ENCODE measurements around the gene EPS8. TPM values are rescaled to one million over a fixed set of nuclear protein-coding genes. Genes with fewer than 3 reads are reported as not detected.
A peak's percentile ranks its signal among the peaks of the same experiment; 100 is the strongest.

Gene EPS8
- total RNA-seq, 1 donor from 2014 or later: 31.7 TPM

GRCh38 chr12:15597125-15597830 is 191.9 kb downstream of the EPS8 start:
- no peaks in the 10 kb centered on the region for H3K9me3 Mint-ChIP-seq
- no peak overlapping the region for H3K27ac Mint-ChIP-seq
- DNase-seq (ENCODE audit: extremely low spot score, unreplicated experiment): no peak
- no peak for TF ChIP-seq CTCF (conservative IDR thresholded peaks at IDR 0.05)
- peaks cover 3% of the 10 kb centered on the region for H3K27me3 Mint-ChIP-seq
- H3K4me3 Mint-ChIP-seq: no peak overlapping the region
- peaks cover 8% of the 10 kb centered on the region for H3K4me1 Mint-ChIP-seq (ENCODE audit: unreplicated experiment)
- H3K36me3 Mint-ChIP-seq: peaks cover 14% of the 10 kb centered on the region

- peaks cover 3% of the 10 kb centered on the region for H3K27me3 Mint-ChIP-seq
Observed at GRCh38 chr12:15596174-15596573, 193.0 kb downstream of the EPS8 start.

GRCh38 chr12:15592934-15593333 is 196.3 kb downstream of the EPS8 start:
- peaks cover 6% of the 10 kb centered on the region for H3K4me1 Mint-ChIP-seq (ENCODE audit: unreplicated experiment)
- no peak for DNase-seq (ENCODE audit: extremely low spot score, unreplicated experiment)
- no peaks in the 10 kb centered on the region for H3K9me3 Mint-ChIP-seq
- no peak overlapping the region for H3K4me3 Mint-ChIP-seq
- no peak overlapping the region for H3K27ac Mint-ChIP-seq
- no peak for TF ChIP-seq CTCF (conservative IDR thresholded peaks at IDR 0.05)
- H3K36me3 Mint-ChIP-seq: peaks cover 24% of the 10 kb centered on the region
- H3K27me3 Mint-ChIP-seq: peaks cover 18% of the 10 kb centered on the region

More at GRCh38 chr12:15596174-15596573, 193.0 kb downstream of the EPS8 start:
- Mint-ChIP-seq H3K4me1 (ENCODE audit: unreplicated experiment) (peaks cover 8% of the 10 kb centered on the region), H3K4me3 (no peak overlapping the region), H3K27ac (no peak overlapping the region), H3K9me3 (no peaks in the 10 kb centered on the region), H3K36me3 (peaks cover 18% of the 10 kb centered on the region)
- no peak for DNase-seq (ENCODE audit: extremely low spot score, unreplicated experiment)
- TF ChIP-seq CTCF (conservative IDR thresholded peaks at IDR 0.05): no peak

- peaks cover 6% of the 10 kb centered on the region for H3K4me1 Mint-ChIP-seq (ENCODE audit: unreplicated experiment)
- H3K27me3 Mint-ChIP-seq: peaks cover 26% of the 10 kb centered on the region
- no peak for DNase-seq (ENCODE audit: extremely low spot score, unreplicated experiment)
- TF ChIP-seq CTCF (conservative IDR thresholded peaks at IDR 0.05): no peak
- no peaks in the 10 kb centered on the region for H3K9me3 Mint-ChIP-seq
- peaks cover 20% of the 10 kb centered on the region for H3K36me3 Mint-ChIP-seq
- H3K27ac Mint-ChIP-seq: no peak overlapping the region
- no peak overlapping the region for H3K4me3 Mint-ChIP-seq
Observed at GRCh38 chr12:15591811-15592210, 197.4 kb downstream of the EPS8 start.

- Mint-ChIP-seq H3K36me3 (peaks cover 17% of the 10 kb centered on the region), H3K27ac (peak overlapping the region; percentile 60), H3K4me3 (peak overlapping the region; percentile 74), H3K4me1 (ENCODE audit: unreplicated experiment) (peaks cover 6% of the 10 kb centered on the region), H3K9me3 (no peaks in the 10 kb centered on the region), H3K27me3 (peaks cover 33% of the 10 kb centered on the region)
- TF ChIP-seq CTCF (conservative IDR thresholded peaks at IDR 0.05): peak; percentile 94
- no peak for DNase-seq (ENCODE audit: extremely low spot score, unreplicated experiment)
Observed at GRCh38 chr12:15590180-15590826, 198.9 kb downstream of the EPS8 start.

Measured in type B pancreatic cell (in vitro differentiated cells).